Pericardium fibroblast (primary cell): ENCODE measurements around the gene OR6F1. TPM values are rescaled to one million over a fixed set of nuclear protein-coding genes. Genes with fewer than 3 reads are reported as not detected.

ENCODE experiments used
- total RNA-seq: library from RNA; depleted of rRNA; stranded (reverse); fragments of >200 nt; gene quantifications from 2 replicates; pipeline ENCODE4 v1.2.3, GENCODE V29; 2015

Gene OR6F1
- not detected in 2 replicates for total RNA-seq

DNA sequence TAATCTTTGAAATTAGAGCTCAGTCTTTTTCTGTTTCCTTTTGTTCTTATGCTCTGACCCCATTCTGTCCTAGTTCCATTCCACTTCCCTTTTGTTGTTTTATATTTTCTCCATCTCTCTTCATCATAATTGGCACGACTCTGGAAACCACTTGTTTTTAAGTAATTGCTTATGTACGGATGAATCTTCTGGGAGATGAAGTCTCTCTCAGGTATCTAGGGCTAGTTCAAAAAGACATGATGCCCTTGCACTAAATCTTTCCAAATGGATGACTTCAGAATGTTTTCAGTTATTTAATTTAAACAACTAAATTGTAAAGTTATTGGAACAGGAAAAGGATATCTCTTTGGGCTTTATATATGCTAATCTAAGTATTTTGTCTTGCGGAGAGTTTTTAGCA lies at the start of gene OR6F1:
Gene OR6F1, minus strand, starts transcription at position 101 of the 400 bp plus-strand sequence. CDS start 3,891 bp downstream, outside the sequence.

DNA sequence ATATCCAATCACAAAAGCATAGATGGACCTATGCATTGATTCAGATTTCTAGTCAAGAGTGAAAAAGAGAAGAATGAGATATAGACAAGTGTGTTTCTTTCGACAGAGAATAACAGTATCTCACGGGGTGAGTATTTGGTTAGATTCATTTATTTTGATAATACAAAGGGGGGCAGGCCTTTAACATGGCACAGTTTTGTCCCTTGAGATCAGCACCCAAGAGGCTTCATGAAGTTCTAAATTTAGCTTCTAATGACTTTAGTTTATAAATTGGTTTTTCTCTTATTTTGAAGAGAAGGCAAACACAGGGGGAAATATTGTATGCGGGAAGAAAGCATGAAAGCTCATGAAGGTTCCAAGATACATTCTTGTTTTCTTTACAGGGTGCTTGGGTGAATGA lies 44.0 kb upstream of the OR6F1 start, which contains the start of gene OR1C1:
Gene OR1C1, minus strand, starts transcription at position 101 of the 400 bp plus-strand sequence. CDS start 2,150 bp downstream, outside the sequence.

DNA sequence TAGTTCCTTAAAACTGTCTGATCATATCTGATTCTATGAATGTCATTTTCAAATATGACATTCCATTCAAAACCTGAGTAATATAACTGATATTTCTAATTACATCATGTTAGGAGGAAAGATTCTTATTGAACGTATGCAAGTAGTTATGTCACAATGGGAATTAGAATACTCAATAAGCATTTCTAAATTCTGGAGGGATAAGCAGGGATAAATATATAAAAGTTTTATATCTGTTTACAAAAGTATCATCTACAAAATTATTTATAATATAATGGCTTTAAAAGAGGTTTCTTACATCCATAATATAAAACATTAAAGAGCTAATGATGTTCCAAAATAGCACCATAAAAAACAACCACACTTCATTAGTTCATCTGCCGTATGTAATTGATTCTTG lies 31.6 kb upstream of the OR6F1 start, which contains the start of gene OR14A2:
Gene OR14A2, minus strand, starts transcription at position 101 of the 400 bp plus-strand sequence.

DNA sequence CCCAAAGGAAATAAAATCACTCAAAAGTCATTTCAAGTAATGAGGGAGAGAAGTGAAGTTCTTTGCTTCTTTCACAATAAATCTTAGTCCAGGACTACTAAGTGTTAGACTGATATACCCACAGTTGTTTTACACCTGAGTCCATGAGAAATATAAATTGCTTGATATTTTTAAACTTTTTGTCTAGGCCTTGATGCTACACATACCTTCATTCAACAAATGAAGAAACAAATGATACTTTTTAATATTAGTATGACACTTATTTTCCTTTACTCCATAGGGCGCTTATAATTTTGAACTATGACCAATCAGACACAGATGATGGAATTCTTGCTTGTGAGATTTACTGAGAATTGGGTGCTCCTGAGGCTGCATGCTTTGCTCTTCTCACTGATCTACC lies 21.9 kb upstream of the OR6F1 start, which contains the start of gene OR14K1:
Gene OR14K1, plus strand, starts transcription at position 301 of the 400 bp plus-strand sequence. Its CDS starts 0 bp downstream, at position 301.

DNA sequence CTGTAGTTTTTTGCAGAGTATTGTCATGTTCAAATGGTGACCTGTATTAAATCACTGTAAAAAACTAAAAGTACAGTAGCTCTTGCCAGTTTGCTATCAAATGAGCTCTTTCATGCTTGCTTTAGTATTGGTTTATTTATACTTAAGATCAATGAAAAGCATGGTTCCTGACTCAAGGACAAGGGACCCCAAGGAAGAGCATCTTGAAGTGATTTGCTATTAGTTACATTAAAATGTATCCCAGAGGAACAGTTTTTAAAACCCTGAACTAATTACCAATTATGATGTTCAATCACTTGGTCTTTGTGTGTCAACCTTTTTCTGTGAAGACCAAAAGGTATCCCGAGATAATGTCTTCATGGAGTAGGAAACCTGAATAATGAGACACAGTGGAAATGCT lies 36.8 kb downstream of the OR6F1 start, which contains the start of gene OR13G1:
Gene OR13G1, minus strand, starts transcription at position 101 of the 400 bp plus-strand sequence. CDS start 6,698 bp downstream, outside the sequence.

Other genes with a start within 250 kb of the OR6F1 start
- gene OR2C3, start 180.2 kb downstream of the OR6F1 start, total RNA-seq = not detected in 2 replicates
- gene GCSAML, start 167.5 kb downstream of the OR6F1 start, total RNA-seq = not detected in 2 replicates
- gene OR2G2, start 128.3 kb downstream of the OR6F1 start, total RNA-seq = not detected in 2 replicates
- not detected in 2 replicates for gene OR2G3, start 111.1 kb downstream of the OR6F1 start, total RNA-seq
- gene OR13G1, start 36.9 kb downstream of the OR6F1 start, total RNA-seq = not detected in 2 replicates
- not detected in 2 replicates for gene OR14K1, start 22.0 kb upstream of the OR6F1 start, total RNA-seq
- gene OR14A2, start 31.5 kb upstream of the OR6F1 start, total RNA-seq = not detected in 2 replicates
- gene OR1C1, start 43.9 kb upstream of the OR6F1 start, total RNA-seq = not detected in 2 replicates
- gene OR14A16, start 107.5 kb upstream of the OR6F1 start, total RNA-seq = not detected in 2 replicates
- not detected in 2 replicates for gene OR11L1, start 125.2 kb upstream of the OR6F1 start, total RNA-seq
- gene TRIM58, start 140.5 kb upstream of the OR6F1 start, total RNA-seq = 0.09 and 0.58 TPM in 2 replicates
- 0.12 TPM in 1 of 2 replicates, not detected in the other for gene OR2W3, start 178.9 kb upstream of the OR6F1 start, total RNA-seq
- not detected in 2 replicates for gene OR2T8, start 203.6 kb upstream of the OR6F1 start, total RNA-seq
- not detected in 2 replicates for gene OR2AJ1, start 208.2 kb upstream of the OR6F1 start, total RNA-seq
- gene OR2L8, start 232.2 kb upstream of the OR6F1 start, total RNA-seq = not detected in 2 replicates
- not detected in 2 replicates for gene OR2AK2, start 248.6 kb upstream of the OR6F1 start, total RNA-seq